IMR-90 (cell line): Measurements from ENCODE around the gene SHLD1.

ENCODE experiments used
- MAFK ChIP-seq: IDR thresholded peaks from 2 replicates; pipeline ENCODE4 v1.6.1; 2012; ENCODE audit warnings: low read depth, low read length, improper control_type of control experiment
- POLR2A ChIP-seq: IDR thresholded peaks from 2 replicates; pipeline ENCODE4 v1.6.1; 2012; ENCODE audit warnings: mild to moderate bottlenecking, low read depth, low read length
- RAD21 ChIP-seq: IDR thresholded peaks from 2 replicates; pipeline ENCODE4 v1.6.1; 2012; ENCODE audit warnings: low read length, improper control_type of control experiment
- RFX5 ChIP-seq: IDR thresholded peaks from 2 replicates; pipeline ENCODE4 v1.8.0; 2012; ENCODE audit warnings: low read depth, mild to moderate bottlenecking, low read length, moderate library complexity
- TF ChIP-seq, protein P1 (sequence below): conservative IDR thresholded peaks from 2 replicates; pipeline ENCODE4 v1.5.1; 2012; ENCODE audit warnings: mild to moderate bottlenecking, low read depth, low read length, improper control_type of control experiment
- TF ChIP-seq, protein P2 (sequence below): fragments of 150-350 bp; IDR thresholded peaks from 2 replicates; pipeline ENCODE4 v1.6.1; 2016; ENCODE audit warnings: low read depth, mild to moderate bottlenecking, low read length, moderate library complexity, borderline replicate concordance

GRCh38 chr20:5706797-5707196 lies 43.4 kb upstream of the SHLD1 start:
- TF ChIP-seq, protein P1, sequence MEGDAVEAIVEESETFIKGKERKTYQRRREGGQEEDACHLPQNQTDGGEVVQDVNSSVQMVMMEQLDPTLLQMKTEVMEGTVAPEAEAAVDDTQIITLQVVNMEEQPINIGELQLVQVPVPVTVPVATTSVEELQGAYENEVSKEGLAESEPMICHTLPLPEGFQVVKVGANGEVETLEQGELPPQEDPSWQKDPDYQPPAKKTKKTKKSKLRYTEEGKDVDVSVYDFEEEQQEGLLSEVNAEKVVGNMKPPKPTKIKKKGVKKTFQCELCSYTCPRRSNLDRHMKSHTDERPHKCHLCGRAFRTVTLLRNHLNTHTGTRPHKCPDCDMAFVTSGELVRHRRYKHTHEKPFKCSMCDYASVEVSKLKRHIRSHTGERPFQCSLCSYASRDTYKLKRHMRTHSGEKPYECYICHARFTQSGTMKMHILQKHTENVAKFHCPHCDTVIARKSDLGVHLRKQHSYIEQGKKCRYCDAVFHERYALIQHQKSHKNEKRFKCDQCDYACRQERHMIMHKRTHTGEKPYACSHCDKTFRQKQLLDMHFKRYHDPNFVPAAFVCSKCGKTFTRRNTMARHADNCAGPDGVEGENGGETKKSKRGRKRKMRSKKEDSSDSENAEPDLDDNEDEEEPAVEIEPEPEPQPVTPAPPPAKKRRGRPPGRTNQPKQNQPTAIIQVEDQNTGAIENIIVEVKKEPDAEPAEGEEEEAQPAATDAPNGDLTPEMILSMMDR = no peak
- no peak for TF ChIP-seq RAD21
- no peak for TF ChIP-seq POLR2A
- TF ChIP-seq MAFK = no peak
- TF ChIP-seq RFX5 = no peak
- TF ChIP-seq, protein P2, sequence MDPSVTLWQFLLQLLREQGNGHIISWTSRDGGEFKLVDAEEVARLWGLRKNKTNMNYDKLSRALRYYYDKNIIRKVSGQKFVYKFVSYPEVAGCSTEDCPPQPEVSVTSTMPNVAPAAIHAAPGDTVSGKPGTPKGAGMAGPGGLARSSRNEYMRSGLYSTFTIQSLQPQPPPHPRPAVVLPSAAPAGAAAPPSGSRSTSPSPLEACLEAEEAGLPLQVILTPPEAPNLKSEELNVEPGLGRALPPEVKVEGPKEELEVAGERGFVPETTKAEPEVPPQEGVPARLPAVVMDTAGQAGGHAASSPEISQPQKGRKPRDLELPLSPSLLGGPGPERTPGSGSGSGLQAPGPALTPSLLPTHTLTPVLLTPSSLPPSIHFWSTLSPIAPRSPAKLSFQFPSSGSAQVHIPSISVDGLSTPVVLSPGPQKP = no peak
